ENCODE measurements around the gene GGTLC1. TPM values are rescaled to one million over a fixed set of nuclear protein-coding genes. Genes with fewer than 3 reads are reported as not detected.

The GGTLC1 gene
- total and polyA plus RNA-seq, 10 of the 15 experiments (the other 5 are each of a cell fraction or from before 2014, with no cell fraction given) = not detected

GRCh38 chr20:24007758-24008157 is 19.2 kb upstream of the GGTLC1 start:
- Histone ChIP-seq H3K4me1 (ENCODE audit: control insufficient read depth, insufficient read depth, low read length) (no peaks in the 10 kb centered on the region), H3K27ac (ENCODE audit: control insufficient read depth, insufficient read depth) (no peak overlapping the region), H3K27me3 (replicated peaks in 1 of 2; ENCODE audit: control insufficient read depth in 2 of 2, insufficient read depth in 2 of 2, low read length in 1 of 2) (peaks cover 0 to 2% of the 10 kb centered on the region in 2 experiments; a peak in 2 of 4 replicates), H4K20me1 (ENCODE audit: control insufficient read depth, insufficient read depth) (no peaks in the 10 kb centered on the region), H3K9me3 (replicated peaks; ENCODE audit: control insufficient read depth, insufficient read depth, low read length) (no peaks in the 10 kb centered on the region), H3K79me2 (ENCODE audit: control insufficient read depth, insufficient read depth, low read length) (no peaks in the 10 kb centered on the region), H3K36me3 (ENCODE audit: control insufficient read depth in 2 of 2, insufficient read depth in 2 of 2, low read length in 1 of 2) (no peaks in the 10 kb centered on the region), H3K4me2 (ENCODE audit: control insufficient read depth, insufficient read depth) (no peak overlapping the region), H3K4me3 (no peak overlapping the region), H2AFZ (ENCODE audit: control insufficient read depth, low read depth, low read length) (no peak overlapping the region), H3K9ac (ENCODE audit: control insufficient read depth, insufficient read depth, low read length) (no peak overlapping the region)
- POLR2A ChIA-PET = no interaction called here
- no peak for TF ChIP-seq SP1 (IDR thresholded peaks at IDR 0.05; ENCODE audit: low read depth, low read length)
- no peak for TF ChIP-seq NR2F1 (conservative IDR thresholded peaks at IDR 0.05)
- no peak for TF ChIP-seq ATF2 (IDR thresholded peaks at IDR 0.05; ENCODE audit: low read length)
- TF ChIP-seq CHD1 (IDR thresholded peaks at IDR 0.05; ENCODE audit: low read depth, low read length) = no peak
- TF ChIP-seq RUNX3 (IDR thresholded peaks at IDR 0.05; ENCODE audit: low read length) = no peak
- TF ChIP-seq FOXM1 (IDR thresholded peaks at IDR 0.05; ENCODE audit: low read depth, low read length) = no peak
- TF ChIP-seq RELB (IDR thresholded peaks at IDR 0.05; ENCODE audit: low read depth) = no peak
- no peak for TF ChIP-seq ZBTB4 (CRISPR knock-in tag; IDR thresholded peaks at IDR 0.05)
- no peak for TF ChIP-seq MXI1 (IDR thresholded peaks at IDR 0.05; ENCODE audit: low read depth, low read length)
- TF ChIP-seq BRCA1 (IDR thresholded peaks at IDR 0.05; ENCODE audit: low read depth, low read length) = no peak
- TF ChIP-seq RBBP5 (conservative IDR thresholded peaks at IDR 0.05) = no peak
- TF ChIP-seq NBN (IDR thresholded peaks at IDR 0.05) = no peak
- DNase-seq (ENCODE audit: low read depth, low spot score) = no peak
- no peak for FAIRE-seq
- SMC1A ChIA-PET (ENCODE audit: uncharacterized antibody, unreplicated experiment) = no interaction called here
- intact Hi-C loops (cut with micrococcal nuclease; ENCODE audit: unreplicated experiment) = no loop called here
- ATAC-seq = no peak
- no TSS peak for BruUV-seq (replicated peaks)
- in situ Hi-C loops (cut with MboI) = loop anchor here (5.0 kb wide), 2 partner anchors 50 to 120 kb away; no protein-coding TSS in a partner anchor
- CTCF ChIA-PET = no interaction called here
- WGBS (ENCODE audit: insufficient coverage, insufficient replicate concordance, low lambda C conversion rate, missing lambda C conversion rate) = 31% methylated on average over 3 of the region's 3 CpGs
- RAD21 ChIA-PET (ENCODE audit: unreplicated experiment) = no interaction called here

Data from GM12878 (cell line).